Cardiac muscle cell (in vitro differentiated cells and primary cell): ENCODE data around the gene S100A2. TPM values are rescaled to one million over a fixed set of nuclear protein-coding genes. Genes with fewer than 3 reads are reported as not detected.

Experiments
- DNase-seq, 2 donors: peaks; one replicate each; pipeline versions ENCODE4 v3.0.0 to v3.0.0-alpha.2; 2010 to 2017; ENCODE audit warnings: low read depth in 1 of 2, low spot score in 1 of 2
- H3K27ac ChIP-seq: fragments of 200-600 bp; sonication (generic); 2 replicates; pipeline ENCODE4 v1.5.1; 2016
- H3K27me3 ChIP-seq: fragments of 200-600 bp; sonication (generic); 2 replicates; pipeline ENCODE4 v1.6.0; 2016; ENCODE audit warnings: control low read depth
- H3K36me3 ChIP-seq: fragments of 200-600 bp; sonication (generic); 2 replicates; pipeline ENCODE4 v1.5.1; 2016; ENCODE audit warnings: control low read depth
- H3K4me1 ChIP-seq: fragments of 200-600 bp; sonication (generic); 2 replicates; pipeline ENCODE4 v1.8.1; 2017; ENCODE audit warnings: low read depth, mild to moderate bottlenecking, mixed run types
- H3K4me3 ChIP-seq: fragments of 200-600 bp; sonication (generic); 2 replicates; pipeline ENCODE4 v1.5.1; 2016; ENCODE audit warnings: mild to moderate bottlenecking
- H3K9me3 ChIP-seq: fragments of 200-600 bp; sonication (generic); 2 replicates; pipeline ENCODE4 v1.5.1; 2017; ENCODE audit warnings: low read depth, mild to moderate bottlenecking, control low read depth
- CTCF ChIP-seq: IDR thresholded peaks from 2 replicates; pipeline ENCODE4 v1.5.1; 2012; ENCODE audit warnings: low read depth, mild to moderate bottlenecking, low read length
- polyA plus RNA-seq: library from polyadenylated mRNA; unstranded; fragments of >200 nt; fragmentation: Nextera tagmentation; extraction: Ambion mirVana; gene quantifications from 2 replicates; pipeline ENCODE4 v1.2.1, GENCODE V29; 2016
- total RNA-seq: library from RNA; depleted of rRNA; stranded (reverse); fragments of >200 nt; gene quantifications from 2 replicates; pipeline ENCODE4 v1.2.3, GENCODE V29; 2016

S100A2 gene
- total and polyA plus RNA-seq, 2 experiments from 2014 or later = 2.3 TPM; not detected in 1

GRCh38 chr1:153612755-153613331, 47.2 kb upstream of the S100A2 start, which contains the start of gene S100A16:
Gene S100A16 (minus strand): TSS chr1:153613137. CDS start chr1:153608151, 4,986 bp downstream.
- peaks cover 33% of the 10 kb centered on the region for H3K4me1 ChIP-seq
- no peaks in the 10 kb centered on the region for H3K27me3 ChIP-seq
- H3K4me3 ChIP-seq = peak within 1 kb of the TSS; percentile 50
- H3K27ac ChIP-seq = peak within 1 kb of the TSS; percentile 70
- peak; percentile 71 to 75 for DNase-seq
- TF ChIP-seq CTCF = no peak
- no peaks in the 10 kb centered on the region for H3K9me3 ChIP-seq
- no peaks in the 10 kb centered on the region for H3K36me3 ChIP-seq

- Histone ChIP-seq H3K4me1 (peaks cover 33% of the 10 kb centered on the region), H3K9me3 (no peaks in the 10 kb centered on the region), H3K36me3 (no peaks in the 10 kb centered on the region), H3K27ac (peak overlapping the region; percentile 70), H3K27me3 (no peaks in the 10 kb centered on the region), H3K4me3 (peak overlapping the region; percentile 50)
- no peak for DNase-seq
- TF ChIP-seq CTCF = no peak
Observed at GRCh38 chr1:153612111-153612754, 46.6 kb upstream of the S100A2 start.

- peaks cover 33% of the 10 kb centered on the region for H3K4me1 ChIP-seq
- H3K27ac ChIP-seq = no peak overlapping the region
- no peaks in the 10 kb centered on the region for H3K9me3 ChIP-seq
- H3K36me3 ChIP-seq = no peaks in the 10 kb centered on the region
- DNase-seq = no peak
- H3K27me3 ChIP-seq = no peaks in the 10 kb centered on the region
- H3K4me3 ChIP-seq = no peak overlapping the region
- no peak for TF ChIP-seq CTCF
Observed at GRCh38 chr1:153611356-153611755, 45.7 kb upstream of the S100A2 start.

- TF ChIP-seq CTCF = no peak
Observed at GRCh38 chr1:153610811-153611301, 45.2 kb upstream of the S100A2 start.

GRCh38 chr1:153610334-153610733, 44.7 kb upstream of the S100A2 start:
- no peak for TF ChIP-seq CTCF
- H3K4me3 ChIP-seq = no peak overlapping the region
- H3K9me3 ChIP-seq = no peaks in the 10 kb centered on the region
- peaks cover 33% of the 10 kb centered on the region for H3K4me1 ChIP-seq
- no peaks in the 10 kb centered on the region for H3K36me3 ChIP-seq
- H3K27me3 ChIP-seq = no peaks in the 10 kb centered on the region
- peak overlapping the region; percentile 74 for H3K27ac ChIP-seq
- no peak for DNase-seq

More at GRCh38 chr1:153610811-153611301, 45.2 kb upstream of the S100A2 start:
- H3K36me3 ChIP-seq = no peaks in the 10 kb centered on the region
- H3K9me3 ChIP-seq = no peaks in the 10 kb centered on the region
- no peaks in the 10 kb centered on the region for H3K27me3 ChIP-seq
- H3K4me1 ChIP-seq = peaks cover 33% of the 10 kb centered on the region
- DNase-seq = no peak
- no peak overlapping the region for H3K4me3 ChIP-seq
- no peak overlapping the region for H3K27ac ChIP-seq
